NCI-H526 treated with DMSO at 0.1 percent for 48 hours (cell line): ENCODE results near the gene HSBP1L1.

Experiments used
- DNase-seq: peaks from one replicate; lab custom pipeline; 2025; lab: John Stamatoyannopoulos, UW

Gene HSBP1L1

DNA sequence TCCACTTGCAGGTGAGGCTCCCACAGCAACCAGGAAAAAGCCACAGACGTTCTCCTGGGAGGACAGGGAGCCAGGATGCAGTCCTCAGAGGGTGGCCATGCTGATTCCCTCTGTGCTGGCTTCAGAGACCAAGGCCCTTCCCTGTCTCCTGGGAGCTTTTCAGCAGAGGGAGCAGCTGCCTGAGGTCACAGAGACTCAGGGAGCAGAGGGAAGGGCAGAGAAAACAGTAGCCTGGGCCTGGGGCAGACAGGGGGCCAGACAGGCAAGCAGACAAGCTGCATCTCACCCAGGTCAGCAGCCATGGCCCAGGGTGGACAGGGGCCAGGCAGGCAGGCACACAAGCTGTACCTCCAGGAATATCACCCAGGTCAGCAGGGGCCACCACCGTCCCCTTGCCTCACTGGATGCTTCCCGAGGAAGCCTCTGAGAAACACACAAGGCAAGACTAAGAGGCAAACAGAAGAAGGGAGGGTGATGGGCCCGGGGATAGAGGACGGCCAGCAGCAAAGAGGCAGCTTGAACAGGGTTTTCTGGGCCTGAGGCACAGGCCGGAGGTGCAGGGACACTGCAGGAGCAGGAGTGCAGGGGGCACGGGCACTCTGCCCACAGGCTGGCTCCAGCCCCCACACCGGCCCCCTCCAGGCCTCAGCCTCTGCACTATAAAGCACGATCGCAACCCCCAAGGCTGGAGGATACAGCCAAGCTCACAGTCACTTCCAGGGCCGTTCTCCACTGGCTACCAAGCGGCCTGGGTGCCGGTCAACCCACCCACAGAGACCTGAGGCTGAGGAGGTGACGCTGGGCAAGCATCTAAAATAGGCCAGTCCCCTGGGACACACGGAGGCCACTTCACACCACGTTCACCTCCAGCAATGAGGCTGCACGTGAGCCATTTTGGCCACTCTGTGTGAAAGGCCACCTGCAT lies 19.1 kb upstream of the HSBP1L1 start:
- DNase-seq: no peak

DNA sequence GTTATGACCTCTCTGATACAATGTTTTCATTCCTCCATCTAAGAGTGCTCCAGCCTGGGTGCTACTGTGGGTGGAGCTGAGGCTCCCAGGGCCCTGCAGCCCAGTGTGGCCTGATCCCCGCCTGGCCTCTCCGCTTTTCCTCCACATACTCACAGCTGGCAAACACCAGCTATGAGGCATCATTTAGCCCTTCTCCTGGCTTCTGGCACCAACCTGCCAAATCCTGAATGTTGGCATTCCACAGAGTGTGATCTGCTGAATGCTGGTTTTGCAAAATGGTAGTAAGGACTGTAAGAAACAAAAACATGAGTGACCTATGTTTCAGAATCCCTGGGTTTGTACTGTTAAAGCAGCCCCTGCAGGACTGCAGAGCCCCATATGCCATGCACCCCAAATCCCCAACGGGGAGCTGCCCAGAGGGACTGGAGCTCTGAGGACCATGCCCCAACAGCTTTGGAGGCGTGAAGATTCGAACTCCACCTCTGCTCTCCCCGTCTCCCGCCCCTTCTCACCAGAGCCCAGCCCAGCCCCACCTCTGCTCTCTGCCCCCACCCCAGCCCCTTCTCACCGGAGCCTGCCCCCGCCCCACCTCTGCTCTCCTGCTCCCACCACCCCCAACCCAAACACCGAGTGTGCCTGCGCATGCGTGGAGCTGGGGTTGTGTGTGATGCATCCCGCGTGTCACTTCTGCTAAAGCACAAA lies 17.2 kb upstream of the HSBP1L1 start:
- no peak for DNase-seq

DNA sequence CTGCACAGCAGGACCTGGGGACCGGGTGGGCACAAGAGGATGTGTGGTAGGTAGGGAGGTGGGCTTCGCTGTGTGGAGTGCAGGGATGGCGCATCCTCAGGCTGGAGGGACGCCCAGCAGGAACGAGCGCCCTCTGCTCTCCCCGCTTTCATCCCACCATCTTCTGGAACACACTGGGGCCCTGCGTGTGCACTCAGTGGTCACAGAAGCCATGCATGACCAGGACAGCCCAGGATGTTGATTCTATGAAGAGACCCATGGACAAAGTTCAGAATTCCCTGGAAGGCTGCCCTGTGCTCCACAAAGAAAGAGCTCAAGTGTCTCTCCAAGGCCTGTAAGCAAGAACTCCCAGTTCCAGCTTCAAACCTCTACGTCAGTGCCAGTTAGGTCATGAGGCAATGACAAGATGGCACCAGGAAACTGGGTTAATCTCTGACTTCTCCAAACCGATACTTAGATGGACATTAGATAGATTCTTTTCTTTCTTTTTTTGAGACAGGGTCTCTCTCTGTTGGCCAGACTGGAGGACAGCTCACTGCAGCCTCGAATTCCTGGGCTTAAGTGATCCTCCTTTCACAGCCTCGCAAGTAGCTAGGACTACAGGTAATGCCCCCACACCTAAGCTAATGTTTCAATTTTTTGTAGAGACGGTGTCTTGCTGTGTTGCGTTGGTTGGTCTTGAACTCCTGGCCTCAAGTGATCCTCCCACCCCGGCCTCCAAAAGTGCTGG lies 16.4 kb upstream of the HSBP1L1 start:
- DNase-seq: no peak

DNA sequence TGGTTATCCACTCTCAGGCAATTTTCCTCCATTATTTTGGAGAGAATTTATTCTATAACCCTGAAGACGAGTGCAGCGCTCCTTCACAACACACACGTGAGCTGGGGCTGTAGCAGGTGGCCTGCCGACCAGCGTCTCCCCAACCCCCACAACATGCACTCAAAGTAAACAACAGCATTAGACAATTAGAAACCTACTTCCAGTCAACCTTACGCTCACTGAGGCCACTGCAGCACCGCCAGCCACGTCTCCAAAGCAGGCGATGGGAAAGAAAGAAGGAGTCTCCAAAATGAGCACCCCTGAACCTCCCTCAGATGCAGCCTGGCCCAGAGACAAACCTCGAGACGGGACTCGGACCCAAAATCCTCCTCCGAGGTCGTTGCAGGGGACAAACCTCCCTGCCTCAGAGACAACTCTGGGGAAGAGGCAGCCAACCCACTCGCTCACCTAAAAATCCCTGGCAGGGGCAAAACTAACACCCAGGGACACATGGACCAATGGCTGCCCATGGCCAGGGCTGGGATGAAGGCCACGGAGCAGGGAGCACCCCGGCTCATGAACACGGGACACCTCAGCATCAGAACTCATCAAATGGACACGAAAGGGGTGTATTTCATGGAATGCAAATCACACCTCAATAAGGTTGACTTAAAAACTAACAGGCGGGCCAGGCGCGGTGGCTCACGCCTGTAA lies 15.6 kb upstream of the HSBP1L1 start:
- no peak for DNase-seq

DNA sequence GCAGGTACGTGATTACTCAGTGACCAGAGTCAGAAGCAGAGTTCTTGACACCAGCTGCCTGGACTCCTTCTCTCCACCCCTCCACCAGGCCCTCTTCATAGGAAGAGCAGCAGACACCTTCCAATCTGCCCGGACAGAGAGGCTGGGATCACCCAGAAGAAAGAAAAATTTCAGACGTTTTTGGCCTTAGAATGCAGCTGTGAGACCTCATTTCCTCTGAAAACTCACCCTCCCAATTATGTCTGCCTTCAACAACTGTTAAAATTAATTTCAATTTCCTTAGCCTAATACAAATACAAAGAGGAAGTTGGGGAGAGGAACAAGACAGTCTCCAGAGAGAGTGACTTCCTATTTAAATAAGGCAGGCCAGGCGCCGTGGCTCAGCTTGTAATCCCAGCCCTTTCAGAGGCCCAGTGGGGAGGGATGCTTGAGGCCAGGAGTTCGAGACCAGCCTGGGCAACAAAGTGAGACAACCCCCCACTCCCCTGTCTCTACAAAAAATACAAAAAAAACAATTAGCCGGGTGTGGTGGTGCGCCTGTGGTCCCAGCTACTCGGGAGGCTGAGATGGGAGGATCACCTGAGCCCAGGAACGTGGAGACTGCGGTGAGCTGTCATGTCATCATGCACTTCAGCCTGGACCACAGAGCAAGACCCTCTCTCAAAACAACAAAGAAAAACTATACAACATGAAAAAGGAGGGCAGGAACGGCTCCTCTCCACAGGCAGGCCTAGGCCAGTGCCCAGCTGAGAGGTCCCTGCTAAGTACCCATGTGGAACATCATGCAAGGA lies 14.6 kb upstream of the HSBP1L1 start:
- no peak for DNase-seq

DNA sequence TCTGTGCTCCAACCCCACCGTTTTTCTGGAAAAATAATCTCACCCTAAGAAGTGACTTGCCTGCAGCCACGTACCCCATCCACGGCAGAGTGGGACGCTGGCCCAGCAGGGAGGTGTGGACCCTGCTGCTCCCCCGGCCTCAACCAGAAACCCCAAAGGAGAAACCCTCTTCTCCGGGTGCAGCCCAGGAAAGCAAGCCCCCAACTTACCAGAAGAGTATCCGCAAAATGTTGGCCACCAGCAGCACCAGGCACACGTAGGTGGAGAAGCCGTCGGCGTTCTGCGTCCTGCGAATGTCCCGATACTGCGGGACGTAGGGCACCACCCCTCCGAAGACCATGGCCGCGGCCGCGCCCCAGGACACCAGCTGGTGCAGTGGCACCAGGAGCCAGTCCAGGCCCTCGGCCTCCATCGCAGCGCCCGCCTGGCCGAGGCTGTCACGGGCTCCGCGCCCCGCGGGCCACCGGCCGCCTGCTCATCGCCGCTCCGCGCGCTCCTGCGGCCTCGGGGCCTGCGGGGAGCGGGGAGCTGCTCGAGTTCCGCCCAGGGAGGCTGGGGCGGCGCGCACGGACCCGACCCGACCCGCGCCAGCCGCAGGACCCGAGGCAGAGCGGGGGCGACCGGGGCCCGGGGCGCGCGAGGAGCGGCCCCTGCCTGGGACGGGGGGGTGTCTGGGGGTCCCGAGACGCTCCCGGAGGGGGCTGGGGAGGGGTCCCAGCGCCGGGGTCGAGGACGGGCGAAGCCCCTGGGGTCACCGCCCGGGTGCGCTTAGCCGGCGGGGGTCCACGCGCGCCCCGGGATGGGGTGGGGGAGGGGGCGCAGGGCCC lies 13.7 kb upstream of the HSBP1L1 start:
- DNase-seq: no peak

DNA sequence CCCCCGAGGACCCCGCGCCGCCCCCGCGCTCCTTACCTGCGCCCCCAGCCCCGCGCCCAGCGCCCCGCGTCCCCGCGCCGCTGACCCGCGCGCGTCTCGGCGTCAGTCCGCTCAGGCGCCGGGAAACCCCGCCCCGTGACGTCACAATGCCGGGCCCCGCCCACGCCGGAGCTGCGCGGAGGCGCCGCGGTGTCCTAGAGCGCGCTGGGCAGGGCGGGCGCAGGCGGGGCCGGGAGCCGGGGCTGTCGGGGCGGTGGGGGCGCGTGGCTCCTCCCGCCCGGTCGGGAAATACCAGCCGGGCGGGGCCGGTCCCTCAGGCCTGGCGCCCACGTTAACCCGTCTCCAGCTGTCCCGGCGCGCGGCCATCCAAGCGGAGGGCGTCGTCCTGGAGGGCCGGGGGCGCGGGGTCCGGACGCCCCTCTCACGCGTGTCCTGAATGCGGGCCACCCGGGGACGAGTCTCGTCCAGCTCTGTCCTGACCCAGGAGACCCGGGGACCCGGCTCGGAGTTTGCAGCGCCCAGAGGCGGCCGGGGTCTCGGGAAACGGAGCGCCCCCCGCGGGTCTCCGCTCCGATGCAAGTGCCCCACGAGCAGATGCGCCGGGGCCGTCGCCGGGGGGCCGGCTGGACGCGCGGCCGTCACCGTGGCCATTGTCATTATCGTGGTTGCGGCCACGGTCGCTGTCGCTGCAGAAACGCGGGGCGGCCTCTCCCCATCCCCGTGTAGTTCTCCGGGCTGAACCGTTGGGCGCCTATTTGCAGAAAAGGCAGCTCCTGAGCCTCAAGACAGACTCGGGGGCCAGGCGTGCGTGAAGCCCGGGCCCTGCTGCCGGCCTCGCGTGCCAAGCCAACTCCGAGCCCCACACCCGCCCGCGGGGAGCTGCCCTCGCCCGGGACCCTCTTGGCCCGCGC lies 12.6 kb upstream of the HSBP1L1 start, which contains the start of gene SLC66A2:
Gene SLC66A2, minus strand, starts transcription at position 109 of the 911 bp plus-strand sequence. CDS start 727 bp downstream, outside the sequence.
- peak; percentile 40 for DNase-seq

DNA sequence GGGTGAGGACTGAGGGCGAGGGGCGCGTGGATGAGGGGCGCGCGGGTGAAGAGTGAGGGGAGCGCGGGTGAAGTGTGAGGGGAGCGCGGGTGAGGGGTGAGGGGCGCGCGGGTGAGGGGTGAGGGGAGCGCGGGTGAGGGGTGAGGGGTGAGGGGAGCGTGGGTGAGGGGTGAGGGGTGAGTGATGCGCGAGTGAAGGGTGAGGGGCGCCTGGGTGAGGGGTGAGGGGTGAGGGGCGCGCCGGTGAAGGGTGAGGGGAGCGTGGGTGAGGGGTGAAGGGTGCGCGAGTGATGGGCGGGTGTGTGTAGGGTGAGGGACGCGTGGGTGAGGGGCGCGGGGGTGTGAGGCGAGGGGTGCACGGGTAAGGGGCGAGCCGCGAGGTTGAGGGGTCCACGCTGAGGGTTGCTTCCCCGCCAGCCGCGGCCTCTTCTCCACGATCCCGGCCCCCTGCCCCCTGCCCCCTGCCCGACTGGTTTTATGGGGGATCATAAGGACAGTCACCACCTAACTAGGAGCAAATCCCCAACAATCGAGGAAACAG lies 11.9 kb upstream of the HSBP1L1 start:
- no peak for DNase-seq

DNA sequence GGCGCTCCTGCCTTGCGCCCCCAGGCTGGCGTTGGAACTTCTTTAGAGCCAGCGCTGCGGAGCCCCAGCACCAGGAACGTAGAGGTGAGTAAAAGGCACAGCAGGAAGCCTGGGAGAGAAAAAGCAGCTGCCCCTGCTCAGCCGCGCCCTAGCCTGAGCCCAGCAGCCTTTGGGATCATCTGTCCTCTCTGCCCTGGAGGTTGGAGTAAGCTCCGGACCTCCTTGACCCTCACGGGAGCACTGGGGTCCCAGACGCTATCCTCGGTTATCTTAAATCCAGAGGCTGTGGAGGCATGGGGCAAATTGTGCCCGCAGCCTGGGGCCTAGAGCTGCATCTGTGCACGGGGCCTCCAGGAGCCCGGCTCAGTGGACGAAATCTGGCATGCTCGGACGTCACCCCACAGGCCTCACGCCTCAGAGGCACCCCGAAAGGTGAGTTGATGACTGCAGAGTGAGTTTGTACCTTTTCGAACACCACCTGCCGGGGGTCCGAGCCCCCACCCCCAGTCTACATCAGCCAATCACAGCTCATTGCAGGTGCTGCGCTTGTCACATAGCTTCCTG lies 11.4 kb upstream of the HSBP1L1 start:
- DNase-seq: no peak

DNA sequence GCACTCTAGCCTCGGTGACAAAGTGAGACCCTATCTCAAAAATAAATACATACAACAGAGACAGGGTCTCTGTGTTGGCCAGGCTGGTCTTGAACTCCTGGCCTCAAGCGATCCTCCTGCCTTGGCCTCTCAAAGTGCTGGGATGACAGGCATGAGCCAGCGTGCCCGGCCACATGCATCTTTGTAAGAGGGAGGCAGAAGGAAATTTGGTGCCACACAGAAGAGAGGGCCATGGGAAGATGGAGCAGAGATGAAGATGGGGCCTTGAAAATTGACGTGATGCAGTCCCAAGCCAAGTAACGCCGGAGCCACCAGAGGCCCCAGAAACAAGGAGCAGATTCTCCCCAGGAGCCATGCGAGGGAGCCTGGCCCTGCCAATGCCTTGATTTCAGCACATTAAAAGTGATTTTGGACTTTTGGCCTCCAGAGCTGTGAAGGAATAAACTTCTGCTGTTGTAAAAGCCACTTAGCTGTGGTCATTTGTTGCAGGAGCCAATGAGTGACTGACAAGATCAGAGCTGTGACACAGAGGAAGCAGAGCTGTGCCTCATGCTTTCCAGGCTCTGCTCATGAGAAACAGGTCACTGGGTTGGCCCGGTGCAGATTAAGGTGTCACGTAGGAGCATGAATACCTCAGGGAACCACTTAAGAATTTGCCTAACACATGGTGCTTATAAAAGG lies 10.3 kb upstream of the HSBP1L1 start:
- peak; percentile 61 for DNase-seq

DNA sequence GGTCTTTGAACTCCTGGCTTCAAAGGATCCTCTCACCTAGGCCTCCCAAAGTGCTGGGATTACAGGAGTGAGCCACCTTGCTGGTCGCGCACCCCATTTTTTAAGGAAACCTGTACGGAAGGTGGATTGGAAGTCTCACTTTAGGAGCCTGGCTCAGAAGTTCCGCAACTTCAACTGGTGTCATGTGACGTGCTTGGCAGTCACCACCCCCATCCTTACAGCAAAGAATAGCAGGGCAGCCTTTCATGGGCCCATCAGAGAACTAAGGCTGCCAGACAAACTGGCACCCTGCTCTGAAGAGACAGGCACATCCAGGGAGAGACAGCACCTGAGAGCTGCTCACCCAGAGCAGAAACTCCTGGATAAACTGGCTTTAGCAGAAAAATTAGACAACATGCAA lies 9.7 kb upstream of the HSBP1L1 start:
- DNase-seq: no peak

DNA sequence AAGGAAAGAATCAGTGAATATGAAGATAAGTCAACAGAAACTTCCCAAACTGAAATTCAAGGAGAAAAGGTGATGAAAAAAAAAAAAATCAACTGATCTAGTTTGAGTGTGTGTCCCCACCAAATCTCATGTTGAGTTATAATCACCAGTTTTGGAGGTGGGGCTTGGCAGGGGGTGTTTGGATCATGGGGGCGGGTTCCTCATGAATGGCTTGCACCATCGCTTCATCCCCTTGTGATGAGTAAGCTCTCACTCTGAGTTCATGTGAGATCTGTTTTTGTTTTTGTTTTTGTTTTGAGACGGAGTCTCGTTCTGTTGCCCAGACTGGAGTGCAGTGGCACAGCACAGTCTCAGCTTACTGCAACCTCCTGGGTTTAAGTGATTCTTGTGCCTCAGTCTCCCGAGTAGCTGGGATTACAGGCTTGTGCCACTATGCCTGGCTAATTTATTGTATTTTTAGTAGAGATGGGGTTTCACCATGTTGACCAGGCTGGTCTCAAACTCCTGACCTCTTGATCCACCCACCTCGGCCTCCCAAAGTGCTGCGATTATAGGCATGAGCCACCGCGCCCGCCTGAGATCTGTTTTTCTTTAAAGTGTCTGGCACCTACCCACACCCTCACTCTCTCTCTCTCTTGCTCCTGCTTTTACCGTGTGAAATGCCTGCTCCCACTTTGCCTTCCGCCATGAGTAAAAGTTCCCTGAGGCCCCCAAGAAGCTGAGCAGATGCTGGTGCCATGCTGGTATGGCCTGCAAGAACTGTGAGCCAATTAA lies 9.0 kb upstream of the HSBP1L1 start:
- no peak for DNase-seq

DNA sequence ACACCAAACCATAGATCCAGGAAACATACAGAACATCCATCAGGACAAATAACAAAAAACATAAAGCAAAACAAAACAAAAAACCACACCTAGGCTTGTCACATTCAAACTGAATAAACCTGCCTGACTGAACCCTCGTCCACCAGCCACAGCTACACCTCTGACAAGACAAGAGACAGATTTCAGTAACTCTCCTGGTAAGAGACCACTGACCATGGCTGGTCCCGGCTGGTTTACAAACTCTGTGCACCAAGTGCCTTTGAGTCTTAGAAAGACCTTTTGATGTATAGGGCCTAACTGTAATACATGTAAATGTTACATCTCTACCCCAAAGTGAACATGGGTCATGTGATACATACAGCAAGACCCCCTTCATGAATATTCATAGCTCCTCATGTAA lies 8.2 kb upstream of the HSBP1L1 start:
- DNase-seq: no peak

DNA sequence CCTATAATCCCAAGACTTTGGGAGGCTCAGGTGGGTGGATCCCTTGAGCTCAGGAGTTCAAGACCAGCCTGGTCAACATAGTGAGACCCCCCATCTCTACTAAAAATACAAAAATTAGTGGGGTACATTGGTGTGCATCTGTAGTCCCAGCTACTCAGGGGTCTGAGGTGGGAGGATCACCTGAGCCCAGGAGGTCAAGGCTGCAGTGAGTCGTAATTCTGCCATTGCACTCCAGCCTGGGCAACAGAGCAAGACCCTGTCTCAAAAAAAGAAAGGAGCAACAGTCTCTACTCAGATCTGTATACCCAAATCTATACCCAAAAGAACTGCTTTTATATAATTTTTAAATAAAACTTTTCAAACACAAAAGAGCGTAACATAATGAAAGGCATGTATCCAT lies 5.5 kb upstream of the HSBP1L1 start:
- DNase-seq: no peak

DNA sequence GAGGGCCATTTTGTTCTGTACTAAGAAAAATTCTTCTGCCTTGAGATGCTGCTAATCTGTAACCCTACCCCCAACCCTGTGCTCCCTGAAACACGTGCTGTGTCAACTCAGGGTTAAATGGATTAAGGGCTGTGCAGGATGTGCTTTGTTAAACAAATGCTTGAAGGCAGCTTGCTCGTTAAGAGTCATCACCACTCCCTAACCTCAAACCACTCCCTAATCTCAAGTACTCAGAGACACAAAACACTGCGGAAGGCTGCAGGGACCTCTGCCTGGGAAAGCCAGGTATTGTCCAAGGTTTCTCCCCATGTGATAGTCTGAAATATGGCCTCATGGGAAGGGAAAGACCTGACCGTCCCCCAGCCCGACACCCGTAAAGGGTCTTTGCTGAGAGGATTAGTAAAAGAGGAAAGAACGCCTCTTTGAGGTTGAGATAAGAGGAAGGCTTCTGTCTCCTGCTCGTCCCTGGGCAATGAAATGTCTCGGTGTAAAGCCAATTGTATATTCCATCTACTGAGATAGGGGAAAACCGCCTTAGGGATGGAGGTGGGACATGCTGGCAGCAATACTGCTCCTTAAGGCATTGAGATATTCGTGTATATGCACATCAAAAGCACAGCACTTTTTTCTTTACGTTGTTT lies 4.2 kb upstream of the HSBP1L1 start:
- DNase-seq: peak; percentile 58

DNA sequence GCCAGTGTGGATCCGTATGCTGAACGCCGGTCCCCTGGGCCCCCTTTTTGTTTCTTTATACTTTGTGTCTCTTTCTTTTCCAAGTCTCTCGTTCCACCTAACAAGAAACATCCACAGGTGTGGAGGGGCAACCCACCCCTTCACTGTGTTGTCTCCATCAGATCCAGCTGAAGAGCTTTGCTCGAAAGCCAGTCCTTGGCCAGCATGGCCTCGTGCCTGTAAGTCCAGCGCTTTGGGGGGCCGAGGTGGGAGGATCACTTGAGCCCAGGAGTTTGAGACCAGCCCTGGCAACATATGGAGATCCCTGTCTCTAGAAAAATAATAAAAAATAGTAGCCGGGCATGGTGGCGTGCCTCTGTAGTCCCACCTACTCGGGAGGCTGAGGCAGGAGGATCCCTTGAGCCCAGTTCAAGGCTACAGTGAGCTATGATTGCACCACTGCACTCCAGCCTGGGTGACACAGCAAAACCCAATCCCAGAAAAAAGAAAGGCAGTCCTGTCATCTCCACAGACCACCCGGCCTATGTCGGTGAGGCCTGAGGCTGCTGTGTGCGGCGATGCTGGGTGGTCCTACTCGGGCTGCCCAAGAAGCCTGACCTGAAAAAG lies 3.4 kb upstream of the HSBP1L1 start:
- DNase-seq: no peak
